Left ventricle myocardium inferior (tissue), 1 donor: ENCODE measurements around the gene PNCK. TPM values are rescaled to one million over a fixed set of nuclear protein-coding genes. Genes with fewer than 3 reads are reported as not detected.

ENCODE experiments used
- DNase-seq: peaks from one replicate; pipeline ENCODE4 v3.0.0-alpha.2; 2020
- H3K27ac ChIP-seq: fragments of 200-600 bp; replicated peaks from 2 replicates; pipeline ENCODE4 v1.8.0; 2021
- H3K27me3 ChIP-seq: fragments of 200-600 bp; 2 replicates; pipeline ENCODE4 v1.8.0; 2021; ENCODE audit warnings: low read depth
- H3K36me3 ChIP-seq: fragments of 200-600 bp; 2 replicates; pipeline ENCODE4 v1.8.0; 2021
- H3K4me1 ChIP-seq: fragments of 200-600 bp; 2 replicates; pipeline ENCODE4 v1.8.0; 2021
- H3K4me3 ChIP-seq: fragments of 200-600 bp; 2 replicates; pipeline ENCODE4 v1.8.0; 2021; ENCODE audit warnings: mild to moderate bottlenecking, moderate library complexity
- H3K9me3 ChIP-seq: fragments of 200-600 bp; replicated peaks from 2 replicates; pipeline ENCODE4 v1.8.0; 2021
- CTCF ChIP-seq: fragments of 200-600 bp; IDR thresholded peaks from 2 replicates; pipeline ENCODE4 v1.8.0; 2021; ENCODE audit warnings: antibody characterized with exemption, mild to moderate bottlenecking, borderline replicate concordance
- intact Hi-C: fragments of 100-400 bp; cut with micrococcal nuclease; formaldehyde crosslinking; loops from one replicate; pipeline ENCODE4 v1.11.0; 2022
- total RNA-seq: library from RNA; stranded (reverse); fragmentation: NEBNext Ultra II Directional; extraction: Animal tissue kit (Norgen Biotek cat#: 25700); gene quantifications from one replicate; pipeline ENCODE4 v1.2.1, GENCODE V29; 2021
- donor health status: DM: no; HTN: yes; CAD: no; lungs with severe emphysema.

PNCK gene
- total RNA-seq, 1 donor from 2014 or later, result 6.1 TPM

- no peak for TF ChIP-seq CTCF
- H3K36me3 ChIP-seq, result no peaks in the 10 kb centered on the region
- DNase-seq, result no peak
- H3K4me3 ChIP-seq, result no peak overlapping the region
- H3K9me3 ChIP-seq, result no peaks in the 10 kb centered on the region
- no peaks in the 10 kb centered on the region for H3K4me1 ChIP-seq
- H3K27me3 ChIP-seq, result no peaks in the 10 kb centered on the region
- H3K27ac ChIP-seq, result no peak overlapping the region
- intact Hi-C loops, result no loop called here
Observed at GRCh38 chrX:153631346-153631745, 42.3 kb downstream of the PNCK start.

- H3K36me3 ChIP-seq, result no peaks in the 10 kb centered on the region
- TF ChIP-seq CTCF, result no peak
- no peaks in the 10 kb centered on the region for H3K4me1 ChIP-seq
- H3K9me3 ChIP-seq, result no peaks in the 10 kb centered on the region
- H3K27ac ChIP-seq, result no peak overlapping the region
- no peak overlapping the region for H3K4me3 ChIP-seq
- DNase-seq, result no peak
- H3K27me3 ChIP-seq, result peaks cover 4% of the 10 kb centered on the region
- intact Hi-C loops, result no loop called here
Observed at GRCh38 chrX:153628665-153629064, 44.9 kb downstream of the PNCK start.

GRCh38 chrX:153628129-153628528 is 45.5 kb downstream of the PNCK start:
- H3K27ac ChIP-seq, result no peak overlapping the region
- no peak for TF ChIP-seq CTCF
- peaks cover 4% of the 10 kb centered on the region for H3K27me3 ChIP-seq
- no peak overlapping the region for H3K4me3 ChIP-seq
- intact Hi-C loops, result no loop called here
- no peak for DNase-seq
- no peaks in the 10 kb centered on the region for H3K4me1 ChIP-seq
- H3K9me3 ChIP-seq, result no peaks in the 10 kb centered on the region
- H3K36me3 ChIP-seq, result no peaks in the 10 kb centered on the region

GRCh38 chrX:153627675-153628111 is 45.9 kb downstream of the PNCK start:
- no peak for DNase-seq
- Histone ChIP-seq H3K9me3 (no peaks in the 10 kb centered on the region), H3K4me3 (no peak overlapping the region), H3K36me3 (no peaks in the 10 kb centered on the region), H3K27me3 (peaks cover 4% of the 10 kb centered on the region), H3K4me1 (no peaks in the 10 kb centered on the region), H3K27ac (no peak overlapping the region)
- TF ChIP-seq CTCF, result no peak
- intact Hi-C loops, result no loop called here

- Histone ChIP-seq H3K4me1 (no peaks in the 10 kb centered on the region), H3K27ac (no peak overlapping the region), H3K9me3 (no peaks in the 10 kb centered on the region), H3K27me3 (peaks cover 4% of the 10 kb centered on the region), H3K36me3 (no peaks in the 10 kb centered on the region), H3K4me3 (no peak overlapping the region)
- no peak for DNase-seq
- no peak for TF ChIP-seq CTCF
- intact Hi-C loops, result no loop called here
Observed at GRCh38 chrX:153626863-153627674, 46.5 kb downstream of the PNCK start.
